ENCODE data around the gene UTP20. TPM values are rescaled to one million over a fixed set of nuclear protein-coding genes. Genes with fewer than 3 reads are reported as not detected.

UTP20 gene
- total and polyA plus RNA-seq, 2 of the 4 experiments (the other 2 are of a cell fraction), result 6.8 to 22.0 TPM

GRCh38 chr12:101243074-101243473, 36.8 kb upstream of the UTP20 start:
- CTCF ChIA-PET, result no interaction called here
- H2AK5ac ChIP-seq (ENCODE audit: low read depth, low read length), result no peak overlapping the region
- no peak for TF ChIP-seq FOS (IDR thresholded peaks at IDR 0.05; ENCODE audit: low read depth, low read length)
- no peak for TF ChIP-seq POLR2A (IDR thresholded peaks at IDR 0.05; ENCODE audit: low read depth, low read length)
- TF ChIP-seq CHD1 (IDR thresholded peaks at IDR 0.05; ENCODE audit: low read depth, low read length), result no peak
- no peak for TF ChIP-seq MAFK (IDR thresholded peaks at IDR 0.05; ENCODE audit: low read depth, low read length)
- TF ChIP-seq MAZ (IDR thresholded peaks at IDR 0.05; ENCODE audit: borderline replicate concordance, low read depth, low read length), result no peak
- no peak for TF ChIP-seq USF2 (IDR thresholded peaks at IDR 0.05; ENCODE audit: low read depth, low read length)
- TF ChIP-seq NFE2L2 (IDR thresholded peaks at IDR 0.05; ENCODE audit: low read depth, low read length), result no peak
- TF ChIP-seq RCOR1 (IDR thresholded peaks at IDR 0.05; ENCODE audit: insufficient replicate concordance, low read length), result no peak
- no peak for TF ChIP-seq RFX5 (IDR thresholded peaks at IDR 0.05; ENCODE audit: low read depth, low read length)
- H3K9me1 ChIP-seq (ENCODE audit: insufficient read depth, low read length), result no peaks in the 10 kb centered on the region
- no peak overlapping the region for H3K4me3 ChIP-seq (ENCODE audit: insufficient read depth, low read depth, low read length)
- H3K9ac ChIP-seq (ENCODE audit: low read depth, low read length), result no peak overlapping the region
- no peak overlapping the region for H2BK15ac ChIP-seq (ENCODE audit: low read depth, low read length)
- H2BK20ac ChIP-seq (ENCODE audit: low read depth, low read length), result no peak overlapping the region
- no peak overlapping the region for H3K56ac ChIP-seq (ENCODE audit: extremely low read depth, insufficient read depth, low read length)
- no peak overlapping the region for H2BK120ac ChIP-seq (ENCODE audit: low read depth, low read length)
- H3K23ac ChIP-seq (ENCODE audit: low read depth, low read length), result no peak overlapping the region
- no peak overlapping the region for H3K27ac ChIP-seq (ENCODE audit: insufficient read depth, low read length)
- no peaks in the 10 kb centered on the region for H3K36me3 ChIP-seq (ENCODE audit: control insufficient read depth, insufficient read depth, low read length)
- H4K8ac ChIP-seq (ENCODE audit: low read depth in 2 of 2, low read length in 2 of 2), result no peak overlapping the region
- H2AK9ac ChIP-seq (replicated peaks; ENCODE audit: low read depth, low read length, poor library complexity), result no peak overlapping the region
- ATAC-seq (ENCODE audit: low read depth), result no peak
- dilution Hi-C loops (cut with HindIII; ENCODE audit: low sequenced_read_pairs, unreplicated experiment), result no loop called here
- H3K4me1 ChIP-seq (ENCODE audit: control insufficient read depth, insufficient read depth, low read length), result no peaks in the 10 kb centered on the region
- BruUV-seq (replicated peaks), result no TSS peak
- H4K5ac ChIP-seq (ENCODE audit: low read depth, low read length), result no peak overlapping the region
- no peak overlapping the region for H2BK5ac ChIP-seq (ENCODE audit: low read depth, low read length, poor library complexity, severe bottlenecking)
- no peak for DNase-seq
- H2AFZ ChIP-seq (replicated peaks; ENCODE audit: low read length, poor library complexity), result no peak overlapping the region
- H4K91ac ChIP-seq (ENCODE audit: insufficient read depth, low read depth, low read length), result no peak overlapping the region
- no peaks in the 10 kb centered on the region for H3K27me3 ChIP-seq (ENCODE audit: control insufficient read depth, insufficient read depth, low read length)
- no peak overlapping the region for H3K14ac ChIP-seq (replicated peaks; ENCODE audit: low read depth, low read length)
- H3K9me3 ChIP-seq (ENCODE audit: control insufficient read depth, insufficient read depth, low read length), result peaks cover 3% of the 10 kb centered on the region; the same call in 1 of the 2 replicates
- no peak overlapping the region for H3K4me2 ChIP-seq (ENCODE audit: low read depth, low read length)
- intact Hi-C loops (cut with micrococcal nuclease), result no loop called here
- POLR2A ChIA-PET (ENCODE audit: unreplicated experiment), result no interaction called here
- in situ Hi-C loops (cut with MboI; ENCODE audit: low sequenced_read_pairs), result no loop called here
- H3K4ac ChIP-seq (ENCODE audit: low read depth, low read length), result no peak overlapping the region
- H3K79me1 ChIP-seq (ENCODE audit: low read depth in 1 of 2, low read length in 2 of 2), result no peaks in the 10 kb centered on the region
- no CpG with 5 or more reads among the region's 2 CpGs for WGBS, 2 experiments (ENCODE audit: extremely low coverage in 2 of 2, insufficient read length in 1 of 2)
- no peaks in the 10 kb centered on the region for H4K20me1 ChIP-seq (ENCODE audit: insufficient read depth, low read length)
- H3K18ac ChIP-seq (ENCODE audit: low read depth, low read length), result no peak overlapping the region

Measured in IMR-90 (cell line).